ENCODE measurements around the gene ARMS2.

GRCh38 chr10:122499012-122499411, 44.6 kb downstream of the ARMS2 start:
- no peak for TF ChIP-seq CTCF (conservative IDR thresholded peaks at IDR 0.05; ENCODE audit: low read length)
- TF ChIP-seq EZH2phosphoT487 (IDR thresholded peaks at IDR 0.05; ENCODE audit: borderline replicate concordance, low read depth, low read length) = no peak
